Activated B cell treated with CpG ODN at 0.5 μM for 24 hours (primary cell): ENCODE data around the gene MED12L. TPM values are rescaled to one million over a fixed set of nuclear protein-coding genes. Genes with fewer than 3 reads are reported as not detected.
A peak's percentile ranks its signal among the peaks of the same experiment; 100 is the strongest.

Experiments
- ATAC-seq: fragments of 200-7000 bp; cut with Tn5 transposase; one replicate; pipeline ENCODE4 v1.10.0; 2021; ENCODE audit warnings: low read depth, mild to moderate bottlenecking, moderate library complexity
- CTCF ChIA-PET: fragments of 350-600 bp; sonication (Branson Sonifier 250); formaldehyde crosslinking; loops from one replicate; lab custom pipeline; 2021; ENCODE audit warnings: antibody characterized with exemption; lab: Charles Lee
- POLR2A ChIA-PET: fragments of 350-600 bp; sonication (Branson Sonifier 250); formaldehyde crosslinking; loops from one replicate; lab custom pipeline; 2021; ENCODE audit warnings: antibody characterized with exemption; lab: Charles Lee
- DNase-seq: peaks from one replicate; pipeline ENCODE4 v3.0.0; 2022
- H3K27ac Mint-ChIP-seq: one replicate; pipeline ENCODE4 v1.8.0; 2020; ENCODE audit warnings: mixed read lengths
- H3K27me3 Mint-ChIP-seq: one replicate; pipeline ENCODE4 v1.8.0; 2021; ENCODE audit warnings: mixed read lengths
- H3K36me3 Mint-ChIP-seq: one replicate; pipeline ENCODE4 v1.8.0; 2021; ENCODE audit warnings: low read depth, mixed read lengths
- H3K4me1 Mint-ChIP-seq: one replicate; pipeline ENCODE4 v1.8.0; 2021; ENCODE audit warnings: mixed read lengths
- H3K4me3 Mint-ChIP-seq: one replicate; pipeline ENCODE4 v1.8.0; 2020; ENCODE audit warnings: mild to moderate bottlenecking, mixed read lengths
- H3K9me3 Mint-ChIP-seq: one replicate; pipeline ENCODE4 v1.8.0; 2020; ENCODE audit warnings: mixed read lengths
- intact Hi-C: fragments of 100-400 bp; cut with micrococcal nuclease; formaldehyde crosslinking; loops from one replicate; pipeline ENCODE4 v1.15.1; 2024
- total RNA-seq: library from RNA; stranded (reverse); gene quantifications from 2 replicates; pipeline ENCODE4 v1.2.3, GENCODE V29; 2022
- TF ChIP-seq, protein P1 (sequence below): fragments of 200-600 bp; IDR thresholded peaks from one replicate; pipeline ENCODE4 v1.8.0; 2022; ENCODE audit warnings: antibody characterized with exemption, mild to moderate bottlenecking

Gene MED12L
- total RNA-seq, 1 donor from 2014 or later: 1.5 TPM

DNA sequence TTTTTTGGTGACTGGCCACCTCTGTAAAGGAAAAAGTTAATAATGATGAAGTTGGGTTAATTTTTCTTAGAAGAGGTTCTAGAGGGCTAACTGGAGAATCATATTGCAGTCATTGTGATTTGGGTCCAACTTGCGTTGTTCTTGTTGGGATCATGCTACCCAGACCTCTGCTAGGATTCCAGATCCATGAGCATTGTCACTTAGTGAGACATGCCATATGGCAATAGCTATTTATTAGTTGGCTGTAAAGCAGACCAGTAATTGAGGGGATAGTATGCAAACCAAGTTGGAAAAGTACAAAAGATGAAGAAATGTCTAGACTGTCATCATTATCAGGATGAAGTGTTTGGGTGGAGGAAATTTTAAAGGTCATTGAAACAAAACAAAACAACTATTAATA is 329.8 kb downstream of the MED12L start:
- Mint-ChIP-seq H3K27ac (no peak overlapping the region), H3K36me3 (peaks cover 2% of the 10 kb centered on the region), H3K4me3 (no peak overlapping the region), H3K27me3 (no peaks in the 10 kb centered on the region), H3K9me3 (peaks cover 3% of the 10 kb centered on the region), H3K4me1 (peaks cover 10% of the 10 kb centered on the region)
- intact Hi-C loops: no loop called here
- ATAC-seq: no peak
- no peak for DNase-seq
- TF ChIP-seq, protein P1, sequence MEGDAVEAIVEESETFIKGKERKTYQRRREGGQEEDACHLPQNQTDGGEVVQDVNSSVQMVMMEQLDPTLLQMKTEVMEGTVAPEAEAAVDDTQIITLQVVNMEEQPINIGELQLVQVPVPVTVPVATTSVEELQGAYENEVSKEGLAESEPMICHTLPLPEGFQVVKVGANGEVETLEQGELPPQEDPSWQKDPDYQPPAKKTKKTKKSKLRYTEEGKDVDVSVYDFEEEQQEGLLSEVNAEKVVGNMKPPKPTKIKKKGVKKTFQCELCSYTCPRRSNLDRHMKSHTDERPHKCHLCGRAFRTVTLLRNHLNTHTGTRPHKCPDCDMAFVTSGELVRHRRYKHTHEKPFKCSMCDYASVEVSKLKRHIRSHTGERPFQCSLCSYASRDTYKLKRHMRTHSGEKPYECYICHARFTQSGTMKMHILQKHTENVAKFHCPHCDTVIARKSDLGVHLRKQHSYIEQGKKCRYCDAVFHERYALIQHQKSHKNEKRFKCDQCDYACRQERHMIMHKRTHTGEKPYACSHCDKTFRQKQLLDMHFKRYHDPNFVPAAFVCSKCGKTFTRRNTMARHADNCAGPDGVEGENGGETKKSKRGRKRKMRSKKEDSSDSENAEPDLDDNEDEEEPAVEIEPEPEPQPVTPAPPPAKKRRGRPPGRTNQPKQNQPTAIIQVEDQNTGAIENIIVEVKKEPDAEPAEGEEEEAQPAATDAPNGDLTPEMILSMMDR: no peak
- ChIA-PET CTCF (no interaction called here), POLR2A (no interaction called here)

DNA sequence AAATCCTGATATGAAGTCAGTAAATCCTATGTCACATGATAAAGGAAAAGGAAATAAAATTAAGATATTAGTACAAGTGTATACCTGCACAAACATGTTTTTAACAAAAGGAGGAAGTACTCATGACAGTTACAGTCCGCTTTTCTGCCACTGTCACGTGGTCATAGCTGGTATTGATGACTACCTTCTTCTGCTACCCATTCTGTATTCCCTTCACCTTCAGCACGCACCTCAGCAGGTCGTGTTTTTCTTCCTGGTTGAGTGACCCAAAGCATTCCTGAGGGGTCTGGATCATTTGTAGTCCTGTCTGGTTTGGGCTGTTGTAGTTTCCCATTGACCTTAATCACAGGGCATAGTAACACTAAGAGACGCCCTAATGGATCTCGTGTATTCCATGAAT is 334.3 kb downstream of the MED12L start:
- peaks cover 4% of the 10 kb centered on the region for H3K4me1 Mint-ChIP-seq
- H3K27me3 Mint-ChIP-seq: no peaks in the 10 kb centered on the region
- POLR2A ChIA-PET: no interaction called here
- intact Hi-C loops: no loop called here
- TF ChIP-seq, protein P1: no peak
- no peaks in the 10 kb centered on the region for H3K36me3 Mint-ChIP-seq
- no peak for DNase-seq
- H3K4me3 Mint-ChIP-seq: no peak overlapping the region
- H3K27ac Mint-ChIP-seq: peak overlapping the region; percentile 39
- no peaks in the 10 kb centered on the region for H3K9me3 Mint-ChIP-seq
- no peak for ATAC-seq
- CTCF ChIA-PET: no interaction called here

DNA sequence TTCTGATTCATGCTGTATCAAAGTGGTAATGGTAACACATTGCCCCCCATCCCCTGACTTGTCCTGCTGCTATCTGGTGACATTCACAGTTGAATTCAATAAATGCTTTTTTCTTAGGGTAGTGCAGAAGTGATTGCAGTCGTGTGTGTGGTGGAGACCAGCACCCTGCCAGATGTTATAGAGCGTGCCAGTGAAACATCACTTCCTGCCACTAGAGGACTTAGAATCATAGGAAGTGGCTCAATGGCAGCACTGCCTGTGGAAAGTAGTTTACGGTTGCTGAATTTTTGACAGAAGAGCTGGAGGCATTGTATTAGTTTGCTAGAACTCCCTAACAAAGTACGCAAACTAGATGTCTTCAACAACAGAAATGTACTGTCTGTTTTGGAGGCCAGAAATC is 336.5 kb downstream of the MED12L start:
- TF ChIP-seq, protein P1: no peak
- ATAC-seq: peak; percentile 58
- intact Hi-C loops: no loop called here
- H3K4me1 Mint-ChIP-seq: peaks cover 15% of the 10 kb centered on the region
- ChIA-PET CTCF (interaction anchor here (1.2 kb wide), 1 partner anchor 14 kb away, joined by 4 read pairs; no protein-coding TSS in a partner anchor), POLR2A (no interaction called here)
- H3K36me3 Mint-ChIP-seq: no peaks in the 10 kb centered on the region
- H3K27ac Mint-ChIP-seq: no peak overlapping the region
- H3K27me3 Mint-ChIP-seq: no peaks in the 10 kb centered on the region
- no peaks in the 10 kb centered on the region for H3K9me3 Mint-ChIP-seq
- H3K4me3 Mint-ChIP-seq: no peak overlapping the region
- DNase-seq: no peak

DNA sequence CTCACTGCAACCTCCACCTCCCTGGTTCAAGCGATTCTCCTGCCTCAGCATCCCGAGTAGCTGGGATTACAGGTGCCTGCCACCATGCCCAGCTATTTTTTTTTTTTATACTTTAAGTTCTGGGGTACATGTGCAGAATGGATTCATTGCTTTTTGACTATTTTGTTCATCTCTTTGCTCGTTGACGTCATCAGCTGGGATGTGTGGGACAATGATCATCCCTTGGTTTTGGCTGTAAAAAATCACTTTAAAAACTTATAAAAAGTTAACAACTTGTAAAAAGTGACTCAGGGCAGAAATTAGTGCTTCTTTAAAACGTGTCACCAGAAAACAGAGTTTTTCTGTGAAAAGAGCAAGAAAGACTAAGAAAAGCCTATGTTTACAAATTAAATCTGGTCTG is 337.6 kb downstream of the MED12L start:
- CTCF ChIA-PET: interaction anchor here (0.7 kb wide), 1 partner anchor 26 kb away, joined by 3 read pairs; no protein-coding TSS in a partner anchor
- POLR2A ChIA-PET: interaction anchor here (0.7 kb wide), 1 partner anchor 55 kb away, joined by 4 read pairs; no protein-coding TSS in a partner anchor
- H3K4me3 Mint-ChIP-seq: no peak overlapping the region
- H3K4me1 Mint-ChIP-seq: peaks cover 15% of the 10 kb centered on the region
- intact Hi-C loops: no loop called here
- no peaks in the 10 kb centered on the region for H3K9me3 Mint-ChIP-seq
- ATAC-seq (no peak), DNase-seq (no peak)
- H3K27ac Mint-ChIP-seq: no peak overlapping the region
- H3K27me3 Mint-ChIP-seq: no peaks in the 10 kb centered on the region
- H3K36me3 Mint-ChIP-seq: no peaks in the 10 kb centered on the region
- TF ChIP-seq, protein P1: no peak

DNA sequence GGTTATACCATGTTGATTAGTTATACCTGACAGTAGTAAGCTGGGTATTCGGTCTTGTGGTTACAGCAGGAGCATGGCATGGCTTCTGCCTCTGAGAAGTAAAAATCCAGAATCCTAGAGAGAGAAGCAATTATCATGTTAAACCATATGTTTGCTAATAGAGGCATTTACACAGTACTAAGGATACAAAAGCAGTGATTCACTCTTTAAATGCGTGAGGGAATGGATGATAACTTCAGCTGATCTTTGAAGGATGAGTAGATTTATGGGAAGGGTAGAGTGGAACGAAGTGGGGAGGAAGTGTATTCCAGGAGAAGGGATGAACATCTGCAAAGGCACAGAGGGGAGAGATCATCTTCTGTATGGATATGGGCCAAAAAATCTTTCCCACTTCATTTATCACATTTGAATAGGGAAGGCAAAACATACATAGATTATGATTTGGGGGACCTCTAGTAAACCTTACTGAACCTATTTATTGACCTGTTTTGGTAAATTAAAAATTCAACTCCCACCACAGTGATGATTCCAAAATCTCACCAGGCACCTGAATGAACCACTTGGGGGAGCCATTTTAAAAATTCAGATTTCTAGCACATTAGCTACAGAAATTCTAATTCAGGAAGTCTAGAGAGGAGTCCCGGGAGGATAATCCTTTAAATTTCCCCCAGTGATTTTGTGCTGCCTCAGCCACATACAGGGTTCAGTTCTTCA is 340.3 kb downstream of the MED12L start:
- TF ChIP-seq, protein P1: no peak
- no peak overlapping the region for H3K27ac Mint-ChIP-seq
- DNase-seq: no peak

More for the DNA sequence above, 340.3 kb downstream of the MED12L start:
- intact Hi-C loops: no loop called here
- ChIA-PET CTCF (interaction anchor here (1.7 to 2.6 kb wide), 4 partner anchors 15 to 47 kb away, joined by 5 to 7 read pairs (median 5); partner anchors contain the start of gene P2RY12), POLR2A (no interaction called here)
- peaks cover 17% of the 10 kb centered on the region for H3K4me1 Mint-ChIP-seq
- H3K9me3 Mint-ChIP-seq: no peaks in the 10 kb centered on the region
- ATAC-seq: no peak
- no peaks in the 10 kb centered on the region for H3K27me3 Mint-ChIP-seq
- no peaks in the 10 kb centered on the region for H3K36me3 Mint-ChIP-seq
- H3K4me3 Mint-ChIP-seq: no peak overlapping the region
